MCF 10A (cell line): Measurements from ENCODE around the gene CSNK1G2. TPM values are rescaled to one million over a fixed set of nuclear protein-coding genes. Genes with fewer than 3 reads are reported as not detected.
A peak's percentile ranks its signal among the peaks of the same experiment; 100 is the strongest.

ENCODE experiments used
- BruUV-seq: library from RNA; stranded (reverse); fragments of 400-500 nt; replicated peaks from 2 replicates; lab custom pipeline; 2021; lab: Mats Ljungman, UMichigan
- CTCF ChIA-PET: fragments of 300-600 bp; sonication (Branson Sonifier 250); formaldehyde crosslinking; extraction: SDS; loops from one replicate; lab custom pipeline; 2021; ENCODE audit warnings: antibody characterized with exemption, inconsistent platforms; lab: Yijun Ruan, JAX
- POLR2A ChIA-PET: fragments of 300-600, 350-650 bp; sonication (Branson Sonifier 250); formaldehyde crosslinking; extraction: SDS; loops from one replicate; lab custom pipeline; 2020; ENCODE audit warnings: antibody characterized with exemption, inconsistent platforms; lab: Yijun Ruan, JAX
- DNase-seq: peaks from one replicate; pipeline ENCODE4 v3.0.0-alpha.2; 2018; ENCODE audit not compliant: unreplicated experiment
- H3K27ac Mint-ChIP-seq: one replicate; pipeline ENCODE4 v1.8.0; 2022; ENCODE audit warnings: mild to moderate bottlenecking, low read depth, mixed read lengths; ENCODE audit not compliant: unreplicated experiment
- H3K27me3 Mint-ChIP-seq: one replicate; pipeline ENCODE4 v1.8.0; 2022; ENCODE audit warnings: mixed read lengths; ENCODE audit not compliant: insufficient read depth, unreplicated experiment
- H3K36me3 Mint-ChIP-seq: one replicate; pipeline ENCODE4 v1.8.0; 2022; ENCODE audit warnings: mild to moderate bottlenecking, moderate library complexity, mixed read lengths; ENCODE audit not compliant: insufficient read depth, unreplicated experiment
- H3K4me1 Mint-ChIP-seq: one replicate; pipeline ENCODE4 v1.8.0; 2022; ENCODE audit warnings: mixed read lengths; ENCODE audit not compliant: insufficient read depth, unreplicated experiment
- H3K4me3 Mint-ChIP-seq: one replicate; pipeline ENCODE4 v1.8.0; 2022; ENCODE audit warnings: mild to moderate bottlenecking, moderate library complexity, mixed read lengths; ENCODE audit not compliant: unreplicated experiment
- H3K9me3 Mint-ChIP-seq: one replicate; pipeline ENCODE4 v1.8.0; 2022; ENCODE audit warnings: mixed read lengths; ENCODE audit not compliant: unreplicated experiment
- intact Hi-C: fragments of 100-400 bp; cut with micrococcal nuclease; formaldehyde crosslinking; loops from 2 replicates; pipeline ENCODE4 v1.14.1; 2022
- total RNA-seq: library from RNA; stranded (reverse); gene quantifications from 2 replicates; pipeline ENCODE4 v1.2.3, GENCODE V29; 2022
- TF ChIP-seq, protein P1 (sequence below): fragments of 200-600 bp; IDR thresholded peaks from one replicate; pipeline ENCODE4 v1.8.0; 2022; ENCODE audit warnings: antibody characterized with exemption, mild to moderate bottlenecking; ENCODE audit not compliant: unreplicated experiment

CSNK1G2 gene
- total RNA-seq, 1 experiment from 2014 or later: 48.5 TPM

- peaks cover 6% of the 10 kb centered on the region for H3K4me1 Mint-ChIP-seq
- DNase-seq: no peak
- peak overlapping the region; percentile 93 for H3K27ac Mint-ChIP-seq
- POLR2A ChIA-PET: interaction anchor here (0.6 to 1.4 kb wide), 8 partner anchors 9 to 903 kb away, joined by 3 to 4 read pairs (median 3); no protein-coding TSS in a partner anchor
- BruUV-seq: TSS peak; percentile 63
- H3K27me3 Mint-ChIP-seq: no peaks in the 10 kb centered on the region
- peak overlapping the region; percentile 82 for H3K4me3 Mint-ChIP-seq
- CTCF ChIA-PET: interaction anchor here (0.6 kb wide), 1 partner anchor 1130 kb away, joined by 3 read pairs; no protein-coding TSS in a partner anchor
- TF ChIP-seq, protein P1, sequence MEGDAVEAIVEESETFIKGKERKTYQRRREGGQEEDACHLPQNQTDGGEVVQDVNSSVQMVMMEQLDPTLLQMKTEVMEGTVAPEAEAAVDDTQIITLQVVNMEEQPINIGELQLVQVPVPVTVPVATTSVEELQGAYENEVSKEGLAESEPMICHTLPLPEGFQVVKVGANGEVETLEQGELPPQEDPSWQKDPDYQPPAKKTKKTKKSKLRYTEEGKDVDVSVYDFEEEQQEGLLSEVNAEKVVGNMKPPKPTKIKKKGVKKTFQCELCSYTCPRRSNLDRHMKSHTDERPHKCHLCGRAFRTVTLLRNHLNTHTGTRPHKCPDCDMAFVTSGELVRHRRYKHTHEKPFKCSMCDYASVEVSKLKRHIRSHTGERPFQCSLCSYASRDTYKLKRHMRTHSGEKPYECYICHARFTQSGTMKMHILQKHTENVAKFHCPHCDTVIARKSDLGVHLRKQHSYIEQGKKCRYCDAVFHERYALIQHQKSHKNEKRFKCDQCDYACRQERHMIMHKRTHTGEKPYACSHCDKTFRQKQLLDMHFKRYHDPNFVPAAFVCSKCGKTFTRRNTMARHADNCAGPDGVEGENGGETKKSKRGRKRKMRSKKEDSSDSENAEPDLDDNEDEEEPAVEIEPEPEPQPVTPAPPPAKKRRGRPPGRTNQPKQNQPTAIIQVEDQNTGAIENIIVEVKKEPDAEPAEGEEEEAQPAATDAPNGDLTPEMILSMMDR: no peak
- intact Hi-C loops: loop anchor here (5.0 kb wide), 1 partner anchor 34 kb away; no protein-coding TSS in a partner anchor
- peaks cover 4% of the 10 kb centered on the region for H3K36me3 Mint-ChIP-seq
- H3K9me3 Mint-ChIP-seq: no peaks in the 10 kb centered on the region
Measured at GRCh38 chr19:1905863-1906375, 35.1 kb upstream of the CSNK1G2 start.

DNA sequence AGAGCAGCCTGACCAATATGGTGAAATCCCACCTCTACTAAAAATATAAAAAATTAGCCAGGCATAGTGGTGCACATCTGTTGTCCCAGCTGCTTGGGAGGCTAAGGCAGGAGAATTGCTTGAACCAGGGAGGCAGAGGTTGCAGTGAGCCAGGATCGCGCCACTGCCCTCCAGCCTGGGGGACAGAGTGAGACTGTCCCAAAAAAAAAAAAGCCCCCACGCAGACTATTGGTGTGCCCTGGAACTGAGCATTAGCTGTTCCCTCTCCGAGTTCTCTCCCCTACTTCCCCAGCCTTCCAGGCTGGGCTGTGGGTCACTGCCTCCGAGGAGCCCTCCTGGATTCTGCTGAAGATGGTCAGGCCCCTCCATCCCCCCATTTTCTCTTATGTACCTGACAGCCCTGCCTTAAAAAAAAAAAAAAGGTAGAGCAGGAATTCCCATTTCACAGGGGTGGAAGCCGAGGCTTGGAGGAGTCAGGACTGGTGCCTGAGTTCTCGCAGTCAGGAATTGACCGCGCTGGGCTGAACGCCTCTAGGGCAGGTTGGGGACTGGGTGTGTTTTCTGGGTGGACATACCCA is 33.9 kb upstream of the CSNK1G2 start:
- DNase-seq: no peak
- intact Hi-C loops: loop anchor here (5.0 kb wide), 1 partner anchor 35 kb away; no protein-coding TSS in a partner anchor
- no TSS peak for BruUV-seq
- ChIA-PET CTCF (no interaction called here), POLR2A (interaction anchor here (0.6 to 1.3 kb wide), 8 partner anchors 10 to 717 kb away, joined by 3 to 4 read pairs (median 3); no protein-coding TSS in a partner anchor)
- H3K4me1 Mint-ChIP-seq: peaks cover 6% of the 10 kb centered on the region
- H3K36me3 Mint-ChIP-seq: peaks cover 4% of the 10 kb centered on the region
- H3K9me3 Mint-ChIP-seq: no peaks in the 10 kb centered on the region
- H3K4me3 Mint-ChIP-seq: peak overlapping the region; percentile 66
- TF ChIP-seq, protein P1: no peak
- H3K27me3 Mint-ChIP-seq: no peaks in the 10 kb centered on the region
- H3K27ac Mint-ChIP-seq: peak overlapping the region; percentile 85

DNA sequence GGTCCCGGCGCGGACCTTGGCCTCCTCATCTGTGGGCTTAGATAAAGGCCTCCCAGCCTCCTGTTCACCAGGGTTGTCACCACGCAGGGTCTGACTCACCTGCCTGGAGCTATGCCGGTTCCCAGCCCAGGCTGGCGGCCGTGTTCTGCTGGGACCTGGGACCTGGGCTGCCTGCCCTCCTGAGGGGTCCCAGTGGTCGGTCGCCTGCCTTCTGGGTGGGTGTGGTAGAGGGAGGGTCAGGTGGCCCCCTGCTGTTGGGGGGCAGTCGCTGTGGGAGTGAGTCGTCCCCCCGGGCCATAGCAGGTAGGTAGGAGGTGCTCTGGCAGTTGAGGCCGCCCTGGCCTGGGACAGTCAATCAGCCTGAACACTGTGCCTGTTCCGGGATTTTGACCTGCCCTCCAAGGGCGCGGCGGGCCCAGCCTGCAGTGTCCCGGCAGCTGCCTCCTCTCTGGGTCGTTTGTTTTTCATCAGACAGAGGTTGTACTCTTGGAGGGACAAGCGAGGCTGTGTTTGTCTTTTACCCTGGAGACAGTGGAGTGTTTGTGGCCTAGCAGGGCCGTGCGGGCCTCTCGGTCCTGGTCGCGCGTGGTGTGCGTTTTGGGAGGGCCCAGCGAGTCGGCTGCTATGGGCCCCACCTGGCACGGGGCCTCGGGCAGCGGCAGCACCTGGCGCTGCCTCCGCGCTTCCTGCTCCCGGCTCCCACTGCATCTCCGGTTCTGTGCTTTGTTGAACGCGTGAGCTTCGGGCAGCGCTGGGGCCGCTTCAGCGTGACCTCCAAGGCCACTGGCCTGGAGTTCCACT is 33.2 kb upstream of the CSNK1G2 start:
- Mint-ChIP-seq H3K4me1 (peaks cover 6% of the 10 kb centered on the region), H3K27ac (peak overlapping the region; percentile 85), H3K36me3 (peaks cover 4% of the 10 kb centered on the region), H3K4me3 (peak overlapping the region; percentile 66), H3K27me3 (no peaks in the 10 kb centered on the region), H3K9me3 (no peaks in the 10 kb centered on the region)
- TF ChIP-seq, protein P1: no peak
- DNase-seq: peak; percentile 69
- intact Hi-C loops: loop anchor here (5.0 kb wide), 1 partner anchor 35 kb away; no protein-coding TSS in a partner anchor
- ChIA-PET POLR2A (interaction anchor here (0.6 to 1.1 kb wide), 7 partner anchors 11 to 711 kb away, joined by 3 to 4 read pairs (median 3); no protein-coding TSS in a partner anchor), CTCF (interaction anchor here (0.6 to 1.2 kb wide), 3 partner anchors 21 to 162 kb away, joined by 3 to 5 read pairs (median 3); no protein-coding TSS in a partner anchor)
- no TSS peak for BruUV-seq
